Measurements from ENCODE around the gene PELI2.
A peak's percentile ranks its signal among the peaks of the same experiment; 100 is the strongest.

Gene PELI2, protein sequence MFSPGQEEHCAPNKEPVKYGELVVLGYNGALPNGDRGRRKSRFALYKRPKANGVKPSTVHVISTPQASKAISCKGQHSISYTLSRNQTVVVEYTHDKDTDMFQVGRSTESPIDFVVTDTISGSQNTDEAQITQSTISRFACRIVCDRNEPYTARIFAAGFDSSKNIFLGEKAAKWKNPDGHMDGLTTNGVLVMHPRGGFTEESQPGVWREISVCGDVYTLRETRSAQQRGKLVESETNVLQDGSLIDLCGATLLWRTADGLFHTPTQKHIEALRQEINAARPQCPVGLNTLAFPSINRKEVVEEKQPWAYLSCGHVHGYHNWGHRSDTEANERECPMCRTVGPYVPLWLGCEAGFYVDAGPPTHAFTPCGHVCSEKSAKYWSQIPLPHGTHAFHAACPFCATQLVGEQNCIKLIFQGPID

GRCh38 chr14:56117765-56118610 lies at the start of gene PELI2:
Gene PELI2, plus strand, starts transcription at chr14:56118411. Its CDS starts 250 bp downstream, at chr14:56118661.
- peak within 1 kb of the TSS; percentile 92 to 97 for H3K4me3 Mint-ChIP-seq
- DNase-seq: peak; percentile 81 to 86
- peaks cover 31% of the 10 kb centered on the region for H3K27me3 Mint-ChIP-seq
- H3K4me1 Mint-ChIP-seq: peaks cover 40% of the 10 kb centered on the region
- ATAC-seq: peak; percentile 87
- H3K9me3 Mint-ChIP-seq: no peaks in the 10 kb centered on the region
- H3K27ac Mint-ChIP-seq: peak within 1 kb of the TSS in 1 of 2 donors; percentile 97

DNA sequence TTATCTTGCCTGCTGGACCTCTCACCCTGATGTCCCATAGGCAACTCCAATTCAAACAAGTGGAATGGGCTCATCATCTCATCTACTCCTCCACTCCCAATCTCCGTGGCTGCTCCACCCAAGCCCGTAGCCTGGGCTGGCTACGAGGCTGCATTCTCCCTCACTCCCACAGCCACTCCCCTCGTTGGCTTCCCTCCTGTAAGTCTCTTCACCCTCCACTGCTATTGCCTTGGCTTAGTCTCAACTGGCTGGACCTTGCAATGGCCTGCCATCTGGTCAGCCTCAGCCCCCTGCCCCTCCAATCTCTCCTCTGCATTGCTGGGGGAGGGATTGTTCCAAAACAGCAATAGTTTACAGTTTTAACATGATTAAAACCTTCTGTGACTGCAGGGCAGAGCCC lies 44.4 kb upstream of the PELI2 start:
- H3K4me1 Mint-ChIP-seq: no peaks in the 10 kb centered on the region
- peaks cover 29% of the 10 kb centered on the region for H3K27me3 Mint-ChIP-seq
- no peak overlapping the region for H3K4me3 Mint-ChIP-seq
- H3K27ac Mint-ChIP-seq: no peak overlapping the region
- DNase-seq (no peak), ATAC-seq (no peak)
- no peaks in the 10 kb centered on the region for H3K9me3 Mint-ChIP-seq

DNA sequence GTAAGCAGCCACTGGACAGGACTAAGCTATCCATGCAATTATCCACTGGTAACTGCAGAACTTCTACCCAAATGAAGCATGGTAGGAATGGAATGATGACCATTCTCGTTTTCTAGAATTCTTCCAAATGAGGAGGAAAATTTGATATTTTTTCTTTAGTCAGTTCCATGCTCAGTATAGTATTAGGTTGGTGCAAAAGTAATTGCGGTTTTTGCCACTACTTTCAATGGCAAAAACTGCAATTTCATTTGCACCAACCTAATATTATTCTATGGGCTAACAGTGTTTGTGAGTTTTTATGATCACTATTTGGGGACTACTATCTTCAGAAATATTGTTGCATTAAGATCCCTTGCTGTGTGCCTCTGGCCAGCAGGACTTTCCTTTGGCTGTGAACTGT lies 42.9 kb upstream of the PELI2 start:
- Mint-ChIP-seq H3K4me3 (no peak overlapping the region), H3K27ac (no peak overlapping the region), H3K4me1 (no peaks in the 10 kb centered on the region), H3K9me3 (no peaks in the 10 kb centered on the region), H3K27me3 (peaks cover 29% of the 10 kb centered on the region)
- ATAC-seq: no peak
- DNase-seq: no peak

- ATAC-seq: no peak
- DNase-seq: no peak
- H3K27ac Mint-ChIP-seq: no peak overlapping the region
Observed at GRCh38 chr14:56081139-56081538, 37.1 kb upstream of the PELI2 start.

DNA sequence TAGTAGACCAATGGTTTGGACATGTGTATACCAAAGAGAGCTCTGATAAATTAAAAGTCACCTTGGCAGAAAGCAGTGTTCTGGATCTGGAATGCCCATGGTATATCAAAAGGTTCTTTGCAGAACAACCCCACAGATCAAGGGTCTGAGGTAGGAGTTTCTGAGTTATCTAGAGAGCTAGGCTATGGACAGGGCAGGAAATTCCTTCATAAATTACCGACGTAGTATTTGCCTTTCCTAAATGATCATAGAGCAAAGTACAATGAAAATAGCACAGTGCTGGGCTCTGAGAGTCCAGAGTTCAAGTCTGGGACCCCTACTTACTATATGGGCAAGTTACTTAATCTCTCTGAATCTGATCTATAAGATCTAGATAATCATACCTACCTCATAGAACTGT lies 35.3 kb upstream of the PELI2 start:
- Mint-ChIP-seq H3K4me3 (no peak overlapping the region), H3K27ac (no peak overlapping the region), H3K4me1 (no peaks in the 10 kb centered on the region), H3K9me3 (no peaks in the 10 kb centered on the region), H3K27me3 (peaks cover 22% of the 10 kb centered on the region)
- ATAC-seq (no peak), DNase-seq (no peak)

More at GRCh38 chr14:56081139-56081538, 37.1 kb upstream of the PELI2 start:
- Mint-ChIP-seq H3K27me3 (peaks cover 34% of the 10 kb centered on the region), H3K4me3 (no peak overlapping the region), H3K9me3 (no peaks in the 10 kb centered on the region), H3K4me1 (no peaks in the 10 kb centered on the region)

DNA sequence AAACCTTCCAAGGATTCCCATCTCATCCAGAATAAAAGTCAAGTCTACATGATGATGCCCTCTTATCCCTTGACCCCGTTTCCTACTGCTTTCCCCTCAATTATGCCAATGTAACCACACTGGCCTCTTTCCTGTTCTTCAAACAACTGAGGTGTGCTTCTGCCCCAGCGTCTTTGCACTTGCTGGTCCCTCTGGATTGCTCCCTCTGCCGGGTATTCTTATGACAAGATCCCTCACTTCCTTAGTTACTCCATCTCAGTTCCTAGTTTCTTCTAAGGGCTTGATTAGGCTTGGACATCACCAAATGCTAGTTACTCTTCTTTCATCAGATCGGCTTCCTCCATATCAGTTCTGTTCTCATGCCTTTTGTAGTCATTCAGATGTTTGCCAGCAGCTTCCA lies 32.7 kb upstream of the PELI2 start:
- H3K4me3 Mint-ChIP-seq: no peak overlapping the region
- no peak for DNase-seq

GRCh38 chr14:56087671-56088471 lies 30.3 kb upstream of the PELI2 start:
- Mint-ChIP-seq H3K27ac (no peak overlapping the region), H3K9me3 (no peaks in the 10 kb centered on the region), H3K4me3 (no peak overlapping the region), H3K4me1 (no peaks in the 10 kb centered on the region), H3K27me3 (peaks cover 15% of the 10 kb centered on the region)
- DNase-seq: no peak
- no peak for ATAC-seq

More for the DNA sequence above, 32.7 kb upstream of the PELI2 start:
- H3K27me3 Mint-ChIP-seq: peaks cover 15% of the 10 kb centered on the region
- no peak overlapping the region for H3K27ac Mint-ChIP-seq
- H3K4me1 Mint-ChIP-seq: no peaks in the 10 kb centered on the region
- no peaks in the 10 kb centered on the region for H3K9me3 Mint-ChIP-seq
- ATAC-seq: no peak

DNA sequence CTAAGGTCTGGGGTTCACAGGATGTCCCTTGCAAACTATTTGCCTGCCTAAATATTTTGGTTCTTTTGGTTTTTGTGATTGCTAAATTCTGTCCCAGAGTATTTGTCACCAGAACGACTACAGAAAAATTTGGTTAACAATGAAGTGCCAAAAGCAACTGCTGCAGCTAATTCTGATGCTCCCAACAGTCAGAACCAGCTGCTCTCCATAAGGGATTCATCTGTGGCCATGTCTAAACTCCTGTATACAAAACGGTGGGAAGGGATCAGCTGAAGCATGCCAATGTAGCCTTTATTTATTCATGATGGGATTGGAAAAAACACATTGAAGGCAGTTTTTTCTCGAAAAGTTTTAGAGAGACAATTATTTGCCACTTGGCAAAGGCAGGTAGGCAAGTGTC lies 29.3 kb upstream of the PELI2 start:
- H3K27ac Mint-ChIP-seq: no peak overlapping the region
- H3K27me3 Mint-ChIP-seq: peaks cover 15% of the 10 kb centered on the region
- no peaks in the 10 kb centered on the region for H3K9me3 Mint-ChIP-seq
- H3K4me1 Mint-ChIP-seq: no peaks in the 10 kb centered on the region
- no peak overlapping the region for H3K4me3 Mint-ChIP-seq
- no peak for DNase-seq
- ATAC-seq: no peak

- Mint-ChIP-seq H3K4me1 (no peaks in the 10 kb centered on the region), H3K4me3 (no peak overlapping the region), H3K27me3 (no peaks in the 10 kb centered on the region), H3K27ac (no peak overlapping the region), H3K9me3 (no peaks in the 10 kb centered on the region)
- DNase-seq (no peak), ATAC-seq (no peak)
Observed at GRCh38 chr14:56092763-56093162, 25.4 kb upstream of the PELI2 start.

GRCh38 chr14:56094076-56094475 lies 24.1 kb upstream of the PELI2 start:
- DNase-seq (no peak), ATAC-seq (no peak)
- H3K4me1 Mint-ChIP-seq: no peaks in the 10 kb centered on the region
- H3K4me3 Mint-ChIP-seq: no peak overlapping the region
- H3K27me3 Mint-ChIP-seq: no peaks in the 10 kb centered on the region
- no peak overlapping the region for H3K27ac Mint-ChIP-seq
- H3K9me3 Mint-ChIP-seq: no peaks in the 10 kb centered on the region

GRCh38 chr14:56098021-56098420 lies 20.2 kb upstream of the PELI2 start:
- H3K4me1 Mint-ChIP-seq: no peaks in the 10 kb centered on the region
- no peak overlapping the region for H3K27ac Mint-ChIP-seq
- peaks cover 7% of the 10 kb centered on the region for H3K27me3 Mint-ChIP-seq
- H3K4me3 Mint-ChIP-seq: no peak overlapping the region
- no peak for DNase-seq
- H3K9me3 Mint-ChIP-seq: no peaks in the 10 kb centered on the region
- ATAC-seq: no peak

DNA sequence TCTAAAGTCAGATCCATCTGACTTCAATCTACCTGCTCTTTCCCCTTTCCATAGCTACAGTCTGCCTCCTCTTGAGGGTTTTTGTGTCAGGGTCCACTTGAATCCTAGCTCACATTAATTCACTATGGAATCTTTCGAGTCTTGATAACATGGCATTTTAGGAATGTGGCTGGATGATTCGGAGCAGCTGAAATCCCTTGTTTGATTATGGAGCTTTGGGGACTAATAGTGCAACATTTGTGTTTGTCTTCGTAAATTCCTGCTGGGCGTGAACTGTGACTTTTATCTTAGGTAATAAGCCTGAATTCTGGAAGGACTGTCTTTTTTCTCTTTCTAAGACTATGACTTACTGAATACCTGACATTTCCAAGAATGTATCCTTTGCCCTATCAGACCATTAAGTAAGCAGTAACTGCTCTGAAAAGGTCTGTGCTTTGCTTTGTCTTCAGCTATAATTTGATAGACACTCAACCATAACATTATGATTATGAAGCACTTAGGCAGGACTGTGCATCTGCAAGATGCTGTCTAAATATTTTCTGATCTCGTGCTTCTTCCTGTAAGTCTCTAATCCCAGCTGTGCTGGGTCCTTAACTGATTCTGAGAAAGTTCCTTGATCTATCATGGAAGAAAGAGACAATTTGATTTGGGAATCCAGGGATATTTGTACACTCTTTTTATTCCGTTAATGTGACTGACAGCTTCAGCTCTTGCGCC lies 19.0 kb upstream of the PELI2 start:
- DNase-seq: no peak
- H3K27me3 Mint-ChIP-seq: peaks cover 7% of the 10 kb centered on the region
- H3K4me1 Mint-ChIP-seq: no peaks in the 10 kb centered on the region
- ATAC-seq: no peak
- no peaks in the 10 kb centered on the region for H3K9me3 Mint-ChIP-seq
- no peak overlapping the region for H3K4me3 Mint-ChIP-seq
- no peak overlapping the region for H3K27ac Mint-ChIP-seq

GRCh38 chr14:56100556-56100955 lies 17.7 kb upstream of the PELI2 start:
- Mint-ChIP-seq H3K4me3 (no peak overlapping the region), H3K9me3 (no peaks in the 10 kb centered on the region), H3K27ac (no peak overlapping the region), H3K27me3 (peaks cover 7% of the 10 kb centered on the region), H3K4me1 (no peaks in the 10 kb centered on the region)
- ATAC-seq (no peak), DNase-seq (no peak)

DNA sequence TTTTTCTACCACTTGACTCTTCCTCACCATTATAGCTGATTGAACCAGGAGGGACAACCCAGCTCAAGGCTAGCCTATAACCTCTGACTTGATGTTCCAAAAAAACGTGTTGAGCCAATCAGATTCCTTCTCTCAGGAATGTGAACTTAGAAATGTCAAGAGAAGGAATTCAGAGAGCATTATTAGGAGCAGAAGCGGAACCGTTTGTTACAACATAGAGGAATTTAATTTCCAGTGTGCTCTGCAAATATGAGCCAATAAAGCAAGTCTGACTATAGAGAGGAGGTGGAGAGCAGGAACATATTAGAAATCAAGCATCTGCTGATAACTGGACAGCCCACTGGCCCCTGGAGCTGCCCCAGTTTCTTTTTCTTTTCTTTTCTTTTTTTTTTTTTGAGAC lies 15.3 kb upstream of the PELI2 start:
- Mint-ChIP-seq H3K27ac (no peak overlapping the region), H3K9me3 (no peaks in the 10 kb centered on the region), H3K4me3 (no peak overlapping the region), H3K4me1 (no peaks in the 10 kb centered on the region), H3K27me3 (peaks cover 7% of the 10 kb centered on the region)
- DNase-seq: no peak
- no peak for ATAC-seq

DNA sequence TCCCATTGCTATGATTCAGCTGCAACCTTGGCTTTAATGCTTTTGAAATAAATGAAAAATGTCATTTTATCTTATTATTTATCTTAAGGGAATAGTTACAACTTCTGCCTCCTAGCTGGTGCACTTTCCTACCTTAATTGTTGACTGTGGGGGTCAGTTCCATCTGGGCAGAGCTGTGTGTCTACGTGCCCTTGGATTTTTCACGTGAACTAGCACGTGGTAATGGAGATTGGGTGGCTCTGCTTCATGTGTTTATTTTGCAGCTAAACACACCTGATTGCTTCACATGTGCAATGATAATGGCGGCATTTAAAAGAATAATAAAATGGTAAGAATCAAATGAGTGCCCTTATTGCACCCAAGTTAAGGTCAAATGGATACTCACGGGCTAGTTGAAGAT lies 10.6 kb upstream of the PELI2 start:
- Mint-ChIP-seq H3K9me3 (no peaks in the 10 kb centered on the region), H3K4me3 (no peak overlapping the region), H3K27me3 (no peaks in the 10 kb centered on the region), H3K27ac (no peak overlapping the region), H3K4me1 (peaks cover 4% of the 10 kb centered on the region)
- no peak for DNase-seq
- no peak for ATAC-seq
